Adrenal gland (tissue), 12 donors: ENCODE data around the gene PANK2. TPM values are rescaled to one million over a fixed set of nuclear protein-coding genes. Genes with fewer than 3 reads are reported as not detected.
"Not testable (repeated sequence)": the region's sequence is repeated elsewhere in the genome, so short reads cannot be mapped to it uniquely, and the experiment has no call there.

Source experiments
- DNase-seq, 7 donors: peaks; one replicate each; pipeline ENCODE4 v3.0.0-alpha.2; 2019 to 2020
- H3K27ac ChIP-seq, 5 donors: fragments of 200-600 bp; sonication (generic) in 4 of 5; 1 replicate in 3 of 5; 2 replicates in 2 of 5; pipeline versions ENCODE4 v1.5.1 to v1.8.0; 2016 to 2020; ENCODE audit warnings: mild to moderate bottlenecking in 1 of 5
- H3K27me3 ChIP-seq: fragments of 200-600 bp; 2 replicates; pipeline ENCODE4 v1.8.0; 2021
- H3K36me3 ChIP-seq, 2 donors: fragments of 200-600 bp; replicated peaks in 1 of 2; 1 replicate in 1 of 2; 2 replicates in 1 of 2; pipeline versions ENCODE4 v1.5.1 to v1.8.0; 2018 to 2022
- H3K4me1 ChIP-seq, 2 donors: fragments of 200-600 bp; replicated peaks in 1 of 2; 1 replicate in 1 of 2; 2 replicates in 1 of 2; pipeline versions ENCODE4 v1.5.1 to v1.8.0; 2018 to 2021
- H3K4me3 ChIP-seq, 4 donors: fragments of 200-600 bp; sonication (generic) in 3 of 4; one replicate each; pipeline ENCODE4 v1.5.1; 2016 to 2018
- H3K9me3 ChIP-seq, 3 donors: fragments of 200-600 bp; sonication (generic) in 1 of 3; replicated peaks in 1 of 3; 1 replicate in 2 of 3; 2 replicates in 1 of 3; pipeline versions ENCODE4 v1.5.1 to v1.8.0; 2016 to 2021
- CTCF ChIP-seq, 6 experiments: fragments of 450-650 bp in 4 of 6; fragments of 200-600 bp in 2 of 6; sonication (generic) in 1 of 6; IDR thresholded peaks; 1 replicate in 5 of 6; 2 replicates in 1 of 6; pipeline versions ENCODE4 v1.5.1 to v1.8.0; 2016 to 2021; ENCODE audit warnings: antibody characterized with exemption in 6 of 6, mild to moderate bottlenecking in 2 of 6, moderate library complexity in 1 of 6
- POLR2A ChIP-seq, 2 donors: fragments of 450-650 bp; IDR thresholded peaks; one replicate each; pipeline ENCODE4 v1.6.1; 2017; ENCODE audit warnings: antibody characterized with exemption in 2 of 2, mild to moderate bottlenecking in 2 of 2, moderate library complexity in 1 of 2
- WGBS, 4 donors: extraction: QIAGEN DNeasy Blood & Tissue Kit in 2 of 4; methylation state at CpG; one replicate each; pipeline versions ENCODE4 v1.1.5 to v1.1.7; 2013 to 2017; 5-methylcytosine and 5-hydroxymethylcytosine counted together
- intact Hi-C, 2 donors: fragments of 100-400 bp; cut with DNase I; formaldehyde crosslinking; loops; one replicate each; pipeline versions ENCODE4 v1.14.1 to v1.15.0; 2022 to 2023
- polyA plus RNA-seq, 3 donors: library from polyadenylated mRNA; stranded (reverse); fragments of 200-250 nt in 2 of 3; fragments of 350-450 nt in 1 of 3; fragmentation: Illumina TruSeq in 1 of 3; extraction: RNeasy Lipid Tissue Mini Kit (QIAGEN cat#74804) in 1 of 3; gene quantifications; one replicate each; pipeline ENCODE4 v1.2.3, GENCODE V29; 2013 to 2014
- total RNA-seq, 9 donors: library from RNA; depleted of rRNA in 4 of 9; stranded (reverse); fragments of >200 nt in 4 of 9; fragments of 120-200 nt in 1 of 9; fragmentation: NEBNext Ultra II Directional in 1 of 9; extraction: Animal tissue kit (Norgen Biotek cat#: 25700) in 1 of 9; gene quantifications; one replicate each; pipeline versions ENCODE4 v1.1.0 to v1.2.4, GENCODE V29; 2013 to 2023
- donor health status: healthy with polysubstance abuse.
- donor health status: Bipolar disorder and iron deficiency.
- donor health status: DM: yes; HTN: yes; CAD: no.
- donor health status: DM: no; HTN: no; CAD: no.
- donor health status: DM: no; HTN: no; CAD: no.
- donor health status: DM: yes; HTN: yes; CAD: no.

The PANK2 gene
- total and polyA plus RNA-seq, 12 donors, result 32.5 to 70.1 (median 46.9) TPM

GRCh38 chr20:3843490-3843889 lies 45.7 kb upstream of the PANK2 start:
- Histone ChIP-seq H3K27ac (no peak overlapping the region), H3K9me3 (no peaks in the 10 kb centered on the region), H3K36me3 (no peaks in the 10 kb centered on the region), H3K4me3 (no peak overlapping the region), H3K27me3 (no peaks in the 10 kb centered on the region), H3K4me1 (peaks cover 9 to 18% of the 10 kb centered on the region in 2 donors)
- TF ChIP-seq CTCF (IDR thresholded peaks at IDR 0.05) (no peak), POLR2A (IDR thresholded peaks at IDR 0.05) (no peak)
- no peak for DNase-seq
- WGBS, 4 donors, result 46 to 55% (median 52%) methylated on average over 5 of the region's 5 CpGs
- intact Hi-C loops, result no loop called here

- H3K36me3 ChIP-seq, H3K9me3 ChIP-seq, DNase-seq, H3K27ac ChIP-seq, H3K27me3 ChIP-seq, H3K4me3 ChIP-seq, intact Hi-C loops: not testable (repeated sequence)
- 90 to 94% (median 90%) methylated on average over 8 to 9 of the region's 9 CpGs for WGBS, 4 donors
- H3K4me1 ChIP-seq, result peaks cover 9 to 23% of the 10 kb centered on the region in 2 donors
These were observed 45.1 kb upstream of the PANK2 start for GRCh38 chr20:3843990-3844619.

GRCh38 chr20:3846378-3846739 lies 42.8 kb upstream of the PANK2 start:
- H3K27ac ChIP-seq, result peak overlapping the region; percentile 74 to 95 (median 87)
- intact Hi-C loops, result no loop called here
- peaks cover 9 to 23% of the 10 kb centered on the region in 2 donors for H3K4me1 ChIP-seq
- WGBS, 4 donors, result 0 to 7% (median 1%) methylated on average over 2 to 22 of the region's 22 CpGs
- peak overlapping the region; percentile 29 to 94 (median 88) for H3K4me3 ChIP-seq
- H3K27me3 ChIP-seq, result no peaks in the 10 kb centered on the region
- TF ChIP-seq POLR2A (IDR thresholded peaks at IDR 0.05) (peak in 1 of 2 donors; percentile 68), CTCF (IDR thresholded peaks at IDR 0.05) (no peak)
- peak in 1 of 7 donors; percentile 33 for DNase-seq
- no peaks in the 10 kb centered on the region for H3K9me3 ChIP-seq
- no peaks in the 10 kb centered on the region for H3K36me3 ChIP-seq

- peak within 1 kb of the TSS; percentile 29 to 94 (median 88) for H3K4me3 ChIP-seq
- no peaks in the 10 kb centered on the region for H3K36me3 ChIP-seq
- H3K4me1 ChIP-seq, result peaks cover 9 to 23% of the 10 kb centered on the region in 2 donors
- H3K27me3 ChIP-seq, result no peaks in the 10 kb centered on the region
- peak within 1 kb of the TSS; percentile 74 to 95 (median 87) for H3K27ac ChIP-seq
- intact Hi-C loops, result no loop called here
- WGBS, 4 donors, result 0 to 1% (median 0%) methylated on average over 2 to 72 of the region's 72 CpGs; no CpG with 5 or more reads in 1 of the 4 donors
- TF ChIP-seq POLR2A (IDR thresholded peaks at IDR 0.05) (peak in 1 of 2 donors; percentile 54), CTCF (IDR thresholded peaks at IDR 0.05) (no peak)
- peak; percentile 86 to 92 (median 89) for DNase-seq
- no peaks in the 10 kb centered on the region for H3K9me3 ChIP-seq
These were observed 42.3 kb upstream of the PANK2 start, which contains the start of gene MAVS for GRCh38 chr20:3846740-3847428. MAVS (plus strand) TSS chr20:3846834; CDS start chr20:3854625, 7,791 bp downstream.
